C4-2B (cell line): ENCODE results near the gene IVL.

Source experiments
- H3K27ac ChIP-seq: fragments of 450-650 bp; 2 replicates; pipeline ENCODE4 v1.5.1; 2017
- ZFX ChIP-seq: fragments of 450-650 bp; IDR thresholded peaks from 2 replicates; pipeline ENCODE4 v1.6.1; 2017
- TF ChIP-seq, protein P1 (sequence below): fragments of 450-650 bp; conservative IDR thresholded peaks from 2 replicates; pipeline ENCODE4 v1.5.1; 2017; ENCODE audit warnings: mild to moderate bottlenecking

Gene IVL

DNA sequence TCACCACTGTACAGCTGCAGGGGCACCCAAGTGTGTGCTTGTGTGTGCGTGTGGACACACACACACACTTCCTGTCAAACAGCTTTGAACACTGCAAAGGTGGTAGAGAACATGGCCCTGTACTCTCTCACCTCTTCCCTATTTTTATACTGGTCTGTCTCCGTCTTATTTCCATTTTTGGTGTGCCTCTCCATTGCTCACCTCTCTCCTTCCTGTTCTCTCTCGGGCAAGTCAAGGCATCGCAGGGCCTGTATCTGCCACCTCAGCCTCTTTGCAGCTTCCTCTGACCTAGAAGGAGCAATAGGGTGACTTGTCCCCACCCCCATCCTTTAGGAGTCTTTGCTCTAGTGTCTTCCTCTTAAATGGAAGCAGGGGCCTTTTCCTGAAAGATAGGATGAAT is 28.0 kb upstream of the IVL start:
- no peak overlapping the region for H3K27ac ChIP-seq
- TF ChIP-seq, protein P1, sequence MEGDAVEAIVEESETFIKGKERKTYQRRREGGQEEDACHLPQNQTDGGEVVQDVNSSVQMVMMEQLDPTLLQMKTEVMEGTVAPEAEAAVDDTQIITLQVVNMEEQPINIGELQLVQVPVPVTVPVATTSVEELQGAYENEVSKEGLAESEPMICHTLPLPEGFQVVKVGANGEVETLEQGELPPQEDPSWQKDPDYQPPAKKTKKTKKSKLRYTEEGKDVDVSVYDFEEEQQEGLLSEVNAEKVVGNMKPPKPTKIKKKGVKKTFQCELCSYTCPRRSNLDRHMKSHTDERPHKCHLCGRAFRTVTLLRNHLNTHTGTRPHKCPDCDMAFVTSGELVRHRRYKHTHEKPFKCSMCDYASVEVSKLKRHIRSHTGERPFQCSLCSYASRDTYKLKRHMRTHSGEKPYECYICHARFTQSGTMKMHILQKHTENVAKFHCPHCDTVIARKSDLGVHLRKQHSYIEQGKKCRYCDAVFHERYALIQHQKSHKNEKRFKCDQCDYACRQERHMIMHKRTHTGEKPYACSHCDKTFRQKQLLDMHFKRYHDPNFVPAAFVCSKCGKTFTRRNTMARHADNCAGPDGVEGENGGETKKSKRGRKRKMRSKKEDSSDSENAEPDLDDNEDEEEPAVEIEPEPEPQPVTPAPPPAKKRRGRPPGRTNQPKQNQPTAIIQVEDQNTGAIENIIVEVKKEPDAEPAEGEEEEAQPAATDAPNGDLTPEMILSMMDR, result no peak
- no peak for TF ChIP-seq ZFX

DNA sequence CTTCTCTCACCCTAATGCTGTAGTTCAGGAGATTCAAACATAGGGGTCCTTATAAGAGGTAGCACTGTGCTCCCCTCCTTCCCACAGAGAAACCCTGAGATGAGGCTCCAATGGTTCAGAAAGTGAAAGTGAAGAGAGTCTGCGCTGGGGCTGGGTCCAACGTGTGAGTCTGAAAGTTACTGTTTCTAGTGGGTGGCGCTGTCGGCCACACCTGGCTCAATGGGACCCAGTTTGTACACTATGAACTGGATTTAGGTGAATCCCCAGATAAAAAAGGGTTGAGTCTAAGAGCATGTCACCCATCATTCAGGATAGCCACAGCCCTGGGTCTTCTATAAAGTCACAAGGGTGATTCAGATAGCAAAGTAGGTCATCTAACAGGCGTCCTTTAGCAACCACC is 27.4 kb upstream of the IVL start:
- TF ChIP-seq, protein P1, result no peak
- TF ChIP-seq ZFX, result no peak
- H3K27ac ChIP-seq, result no peak overlapping the region

DNA sequence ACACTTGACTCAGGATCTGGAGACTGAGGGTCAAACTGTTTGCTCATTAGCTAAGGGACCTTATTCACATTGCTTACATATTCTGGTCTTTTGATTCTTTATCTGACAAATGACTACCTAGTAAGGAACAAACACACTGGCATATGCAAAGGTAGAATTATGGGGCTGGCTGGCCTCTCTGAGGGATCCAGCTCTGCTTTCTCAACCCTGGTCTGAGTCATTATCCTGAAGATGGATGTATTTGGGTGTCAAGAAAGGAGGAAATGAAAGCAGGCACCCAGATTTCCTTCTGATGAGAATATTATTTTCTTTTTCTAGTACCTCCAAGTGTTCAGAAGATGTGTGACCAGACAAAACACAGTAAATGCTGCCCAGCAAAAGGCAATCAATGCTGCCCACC is 24.3 kb upstream of the IVL start:
- TF ChIP-seq ZFX, result no peak
- TF ChIP-seq, protein P1, result no peak
- H3K27ac ChIP-seq, result no peak overlapping the region

DNA sequence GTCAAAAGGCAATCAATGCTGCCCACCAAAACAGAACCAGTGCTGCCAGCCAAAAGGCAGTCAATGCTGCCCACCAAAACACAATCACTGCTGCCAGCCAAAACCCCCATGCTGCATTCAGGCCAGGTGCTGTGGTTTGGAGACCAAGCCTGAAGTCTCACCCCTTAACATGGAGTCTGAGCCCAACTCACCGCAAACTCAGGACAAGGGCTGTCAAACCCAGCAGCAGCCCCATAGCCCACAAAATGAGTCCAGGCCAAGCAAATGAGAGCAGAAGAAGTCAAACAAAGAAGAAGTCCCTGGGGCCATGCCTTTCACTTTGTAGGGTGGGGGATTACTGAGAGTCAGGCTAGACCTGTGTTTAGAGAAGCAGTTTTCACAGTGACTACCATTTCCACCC is 23.8 kb upstream of the IVL start:
- no peak for TF ChIP-seq ZFX
- TF ChIP-seq, protein P1, result no peak
- H3K27ac ChIP-seq, result no peak overlapping the region

DNA sequence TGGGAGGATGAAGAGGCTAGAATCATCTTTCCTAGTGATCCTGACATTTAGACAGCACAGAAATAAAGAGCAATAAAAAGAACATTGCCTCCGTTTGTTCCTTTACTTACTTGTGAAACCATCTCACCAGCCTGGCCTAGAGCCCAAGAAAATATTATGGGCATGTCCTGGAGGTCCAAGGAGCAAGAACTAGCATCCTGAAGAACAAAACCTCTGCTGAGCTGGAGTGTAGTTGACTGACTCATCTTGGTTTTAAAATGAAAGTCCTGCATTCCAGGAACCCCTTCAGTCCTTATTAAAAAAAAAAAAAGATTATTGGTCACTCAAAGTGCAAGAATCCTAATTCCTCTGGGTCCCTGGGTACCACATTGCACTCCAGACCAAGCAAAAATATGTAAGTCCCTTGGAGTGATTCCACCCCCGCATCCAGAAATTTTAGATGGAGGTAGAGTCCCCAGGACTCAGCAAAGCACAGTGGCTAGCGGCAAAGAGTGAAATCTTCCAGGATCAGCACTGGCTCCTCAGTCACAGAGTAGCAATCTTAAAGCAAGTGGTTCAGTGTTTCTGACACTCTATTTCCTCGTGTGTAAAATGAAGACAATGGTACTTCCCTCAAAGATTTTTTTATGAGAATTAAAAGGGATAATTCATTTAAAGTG is 23.3 kb upstream of the IVL start:
- no peak for TF ChIP-seq ZFX
- TF ChIP-seq, protein P1, result no peak

DNA sequence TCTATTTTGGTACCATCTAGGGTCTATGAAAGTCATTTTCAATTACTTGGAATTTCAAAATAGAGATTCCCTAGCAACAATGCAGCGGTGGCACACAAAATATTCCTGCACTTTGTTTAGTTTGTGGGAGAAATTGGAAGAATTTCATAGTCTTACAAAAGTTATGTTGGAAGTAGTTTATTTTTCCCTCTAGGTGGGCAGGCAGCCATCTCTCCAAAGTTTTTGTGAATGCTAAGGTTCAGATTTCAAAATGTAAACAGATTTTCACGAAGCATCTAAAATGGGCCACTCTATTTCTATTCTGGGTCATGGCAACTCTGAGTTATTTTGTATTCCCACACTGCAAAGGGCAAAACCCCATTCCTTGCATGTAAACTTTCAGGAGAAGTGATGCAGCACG is 22.3 kb upstream of the IVL start:
- TF ChIP-seq, protein P1, result no peak
- TF ChIP-seq ZFX, result no peak

More for the DNA sequence above, 23.3 kb upstream of the IVL start:
- H3K27ac ChIP-seq, result no peak overlapping the region

DNA sequence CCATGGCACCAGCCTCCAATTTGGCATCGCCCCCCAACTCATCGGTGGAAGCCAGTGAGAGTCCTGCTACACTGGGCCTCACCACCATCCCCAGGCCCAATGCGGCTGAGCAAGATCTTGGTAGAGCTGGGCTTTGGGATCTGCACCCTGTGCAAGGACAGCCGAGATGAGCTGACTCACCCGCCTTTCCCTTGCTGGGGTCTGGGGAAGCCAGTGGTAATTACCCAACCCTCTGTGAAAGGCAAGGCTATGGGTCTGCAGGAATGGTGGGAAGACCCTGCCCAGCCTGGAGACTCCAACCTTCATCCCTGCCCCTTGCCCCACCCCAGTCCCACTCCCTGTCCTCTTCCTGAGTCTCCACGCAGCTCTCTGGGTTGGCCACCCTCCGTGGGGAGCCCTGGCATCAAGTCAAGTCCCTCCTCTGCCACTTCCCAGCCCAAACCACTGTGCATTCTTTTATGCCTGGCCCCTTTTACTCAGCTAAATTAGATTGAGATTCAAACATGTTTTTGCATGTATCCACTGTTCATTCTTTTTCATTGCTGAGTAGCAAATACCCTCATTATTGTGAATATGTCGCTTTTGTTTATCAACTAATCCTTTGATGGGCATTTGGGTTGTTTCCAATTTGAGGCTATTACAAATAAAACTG is 21.5 kb upstream of the IVL start:
- H3K27ac ChIP-seq, result no peak overlapping the region
- TF ChIP-seq ZFX, result no peak
- TF ChIP-seq, protein P1, result no peak

More for the DNA sequence above, 22.3 kb upstream of the IVL start:
- no peak overlapping the region for H3K27ac ChIP-seq
